DLD1 (cell line): ENCODE results near the gene HDAC7.

Experiments used
- in situ Hi-C: cut with HindIII; loops from 2 replicates; pipeline ENCODE4 v1.10.0; 2017; ENCODE audit warnings: low sequenced_read_pairs

HDAC7 gene

DNA sequence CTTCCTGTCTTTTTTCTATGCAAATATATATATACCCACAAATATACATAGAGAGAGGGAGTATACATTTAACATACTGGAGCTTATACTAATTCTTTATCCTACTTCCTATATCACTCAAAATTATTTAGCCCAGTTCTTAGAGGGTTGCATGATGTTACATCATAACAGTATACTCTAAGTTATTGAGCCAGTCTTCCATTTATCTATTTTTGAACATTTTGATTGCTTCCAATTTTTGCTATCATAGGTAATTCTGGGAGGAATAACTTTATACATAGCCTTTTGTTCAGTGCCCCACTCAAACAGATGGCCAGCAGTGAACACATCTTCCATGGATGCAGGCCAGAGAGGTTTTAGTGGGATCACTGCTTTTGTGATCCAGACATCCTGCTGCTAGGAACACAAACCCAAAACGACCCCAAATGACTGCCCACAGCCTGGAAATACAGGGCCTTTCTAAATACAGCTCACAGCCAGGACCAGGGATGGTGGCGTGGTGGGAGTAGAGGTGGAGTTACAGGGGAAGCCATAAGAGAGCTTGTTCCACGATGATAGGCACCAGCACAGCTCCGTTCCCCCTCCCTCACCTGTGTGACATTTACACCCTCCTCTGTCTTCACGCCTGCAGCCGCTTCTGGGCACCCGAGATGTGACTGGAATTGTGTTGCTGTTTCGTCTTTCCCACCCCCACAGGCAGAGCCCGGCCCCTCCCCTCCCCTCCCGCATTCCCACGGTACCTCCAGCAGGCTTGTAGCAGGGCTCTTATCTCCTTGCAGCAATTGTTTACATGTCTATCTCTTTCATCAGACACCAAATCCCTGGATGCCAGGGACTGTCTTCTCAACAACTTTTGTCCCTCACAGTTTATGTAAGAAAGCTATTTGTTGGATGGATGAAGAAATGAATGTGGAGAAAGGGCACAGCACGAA, 30.7 kb upstream of the HDAC7 start:
- in situ Hi-C loops: no loop called here

DNA sequence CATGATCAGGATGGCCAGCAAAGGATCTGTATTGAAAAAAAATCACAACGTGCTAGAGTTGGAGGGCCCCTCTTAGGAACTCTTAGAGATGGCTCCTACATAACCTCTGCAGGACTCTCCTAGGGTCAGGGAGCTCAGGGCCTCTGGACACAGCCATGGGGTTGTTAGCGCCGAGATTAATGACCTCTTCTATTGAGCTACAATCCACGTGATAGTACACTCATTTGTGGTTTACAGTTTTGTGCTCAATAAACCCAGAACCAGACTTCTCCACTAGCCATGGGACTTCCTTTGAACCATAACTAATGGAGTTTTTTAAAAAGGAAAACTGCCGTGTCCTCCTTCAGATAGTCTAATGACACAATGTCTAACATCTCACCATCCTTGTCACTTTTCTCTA, 29.6 kb upstream of the HDAC7 start:
- in situ Hi-C loops: loop anchor here (10.0 kb wide), 1 partner anchor 134 kb away; no protein-coding TSS in a partner anchor

DNA sequence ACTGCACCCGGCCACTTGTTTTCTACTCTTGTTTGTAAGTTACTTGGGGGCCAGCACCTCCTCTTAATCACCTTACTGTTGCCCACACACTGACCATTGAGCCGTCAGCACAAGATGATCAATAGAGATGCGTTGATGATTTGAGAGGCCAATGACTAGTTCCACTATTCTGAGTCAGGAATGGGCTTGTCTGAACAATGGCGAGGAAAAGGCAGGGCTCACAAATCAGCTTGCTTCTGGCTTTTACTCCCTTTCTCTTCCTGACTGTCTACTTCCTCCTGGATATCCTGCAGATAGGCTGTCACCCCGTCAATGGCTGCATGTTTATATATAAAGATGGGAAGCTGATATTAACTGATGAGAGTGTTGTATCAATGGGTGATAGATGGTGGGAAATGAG, 29.1 kb upstream of the HDAC7 start:
- in situ Hi-C loops: loop anchor here (10.0 kb wide), 1 partner anchor 134 kb away; no protein-coding TSS in a partner anchor

DNA sequence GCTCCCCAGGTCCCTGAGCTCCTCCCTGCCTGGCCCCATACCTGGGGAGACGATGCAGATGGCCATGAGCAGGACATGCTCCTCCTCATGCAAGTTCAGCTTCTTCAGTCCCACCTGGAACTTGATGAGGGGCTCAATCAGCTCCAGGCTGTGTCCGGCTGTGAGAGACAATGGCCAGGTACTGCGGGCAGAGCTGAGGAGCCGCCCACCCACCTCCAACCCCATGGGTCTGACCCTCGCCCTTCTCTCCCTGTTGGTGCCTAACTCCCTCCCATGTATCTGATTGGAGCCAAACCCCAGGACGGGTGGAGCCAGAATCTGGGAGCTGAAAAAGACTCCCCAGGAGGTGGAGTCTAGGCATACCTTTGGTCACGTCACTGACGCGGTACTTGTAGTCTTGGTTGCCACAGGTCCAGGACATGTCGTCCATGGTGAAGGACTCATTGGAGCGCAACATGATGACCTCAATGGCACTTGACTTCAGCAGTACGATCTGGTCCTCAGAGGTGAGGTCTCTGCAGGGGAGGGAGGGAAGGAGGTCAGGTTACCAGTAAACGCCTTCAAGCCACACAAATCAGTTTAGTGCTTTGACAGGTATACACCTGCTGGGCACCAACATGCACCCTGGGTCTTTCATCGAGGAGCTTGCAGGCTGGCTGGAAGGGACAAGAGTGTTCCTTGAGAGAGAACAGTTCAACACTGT, 26.7 kb upstream of the HDAC7 start:
- in situ Hi-C loops: loop anchor here (10.0 kb wide), 1 partner anchor 132 kb away; no protein-coding TSS in a partner anchor

DNA sequence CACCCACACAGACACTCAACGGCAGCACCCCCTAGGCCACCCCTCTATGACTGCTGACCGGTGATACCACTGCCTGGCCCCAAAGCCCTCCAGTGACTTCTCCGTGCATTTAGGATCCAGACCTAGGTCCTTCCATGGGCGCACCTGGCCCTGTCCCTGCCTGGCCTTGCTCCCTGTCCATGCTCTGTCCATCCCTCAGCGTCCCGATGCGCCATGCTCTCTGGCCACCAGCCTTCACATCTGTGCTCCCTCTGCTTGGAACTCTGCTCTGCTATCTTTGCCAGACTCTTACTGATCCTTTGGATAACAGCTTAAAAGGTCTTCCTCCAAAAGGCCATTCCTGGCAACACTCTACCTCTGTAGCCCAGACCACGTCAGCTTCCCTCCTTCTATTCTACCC, 25.4 kb upstream of the HDAC7 start:
- in situ Hi-C loops: loop anchor here (10.0 kb wide), 1 partner anchor 130 kb away; no protein-coding TSS in a partner anchor

DNA sequence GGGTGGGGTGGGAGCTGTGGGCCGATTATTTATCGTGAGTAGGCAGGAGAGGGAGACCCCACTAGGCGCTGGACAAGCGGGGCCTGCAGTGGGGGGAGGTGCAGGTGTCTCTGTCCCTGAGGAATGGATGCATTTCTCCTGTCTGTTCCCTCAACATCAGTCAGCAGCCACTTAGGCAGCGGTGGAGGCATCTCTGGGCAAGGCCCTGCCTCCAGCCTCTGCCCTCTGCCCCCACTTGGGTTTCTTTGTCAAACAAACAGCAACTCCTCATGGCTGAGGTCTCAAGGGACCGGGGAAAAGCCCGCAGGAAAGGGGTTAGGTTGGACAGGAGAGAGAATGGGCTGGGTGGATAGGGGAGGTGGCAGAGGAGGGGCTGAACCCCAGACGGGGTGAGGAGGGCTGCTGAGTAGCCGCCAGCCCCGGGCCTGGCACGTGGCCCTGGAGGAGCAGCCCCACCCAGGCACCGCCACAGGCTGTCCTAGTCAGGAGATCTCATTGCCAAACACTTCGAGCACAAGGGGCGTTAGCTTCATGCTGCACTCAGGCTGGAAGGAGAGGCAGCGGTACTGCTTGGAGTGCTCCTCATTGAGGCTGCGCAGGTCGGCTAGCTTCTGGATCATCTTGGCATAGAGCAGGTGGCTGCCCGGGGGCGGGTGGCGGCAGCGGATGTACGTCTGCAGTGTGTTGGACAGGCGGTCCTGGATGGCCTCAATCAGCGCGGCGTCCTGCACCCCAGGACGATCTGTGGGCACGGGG, 24.7 kb upstream of the HDAC7 start:
- in situ Hi-C loops: loop anchor here (10.0 kb wide), 1 partner anchor 130 kb away; no protein-coding TSS in a partner anchor

DNA sequence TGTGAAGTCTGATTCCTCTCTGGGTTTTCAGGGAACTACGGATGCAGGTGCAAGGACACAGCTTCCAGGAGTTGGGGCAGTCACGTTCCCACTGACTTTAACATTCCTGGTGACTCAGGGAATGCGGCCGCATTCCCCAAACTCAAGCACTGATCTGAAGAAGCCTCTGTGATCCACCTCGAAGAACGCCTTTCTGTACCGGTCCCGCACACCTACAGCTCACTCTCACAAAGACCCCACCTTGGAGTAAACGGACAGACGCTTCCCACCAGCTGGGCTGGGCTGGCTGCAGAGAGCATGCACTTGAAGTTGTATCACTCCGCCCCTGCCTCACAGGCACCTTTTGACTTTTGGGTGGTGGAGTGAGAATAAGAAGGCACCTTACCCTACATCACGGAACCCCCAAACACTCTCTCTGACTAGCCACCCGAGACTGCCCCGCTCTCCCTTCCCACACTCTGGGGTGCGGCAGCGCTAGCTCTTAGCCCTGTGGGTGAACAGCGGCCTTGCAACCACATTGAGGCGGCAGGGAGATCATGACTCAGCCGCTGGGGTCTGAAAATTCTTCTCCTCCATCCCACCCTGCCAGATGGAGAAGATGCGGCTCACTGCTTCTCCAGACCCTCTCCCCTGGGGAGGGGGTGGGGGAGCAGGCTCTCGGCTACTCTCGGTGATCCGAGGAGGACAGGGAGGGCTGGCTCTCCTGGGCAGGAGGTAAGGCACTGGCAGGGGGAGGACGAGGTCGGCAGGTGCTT, 23.7 kb upstream of the HDAC7 start:
- in situ Hi-C loops: loop anchor here (10.0 kb wide), 1 partner anchor 129 kb away; no protein-coding TSS in a partner anchor

DNA sequence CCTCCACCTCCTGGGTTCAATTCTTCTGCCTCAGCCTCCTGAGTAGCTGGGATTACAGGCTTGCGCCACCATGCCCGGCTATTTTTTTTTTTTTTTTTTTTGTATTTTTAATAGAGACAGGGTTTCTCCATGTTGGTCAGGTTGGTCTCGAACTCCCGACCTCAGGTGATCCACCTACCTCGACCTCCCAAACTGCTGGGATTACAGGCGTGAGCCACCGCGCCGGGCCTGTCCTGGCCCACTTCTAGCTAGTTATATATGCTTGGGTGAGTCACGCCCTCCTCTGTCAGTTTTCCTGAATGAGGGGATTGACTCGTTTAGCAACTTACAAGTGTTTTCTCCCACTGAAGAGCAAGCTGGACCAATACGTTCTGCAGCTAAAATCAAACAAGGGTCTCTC, 22.8 kb upstream of the HDAC7 start:
- in situ Hi-C loops: loop anchor here (10.0 kb wide), 1 partner anchor 128 kb away; no protein-coding TSS in a partner anchor

DNA sequence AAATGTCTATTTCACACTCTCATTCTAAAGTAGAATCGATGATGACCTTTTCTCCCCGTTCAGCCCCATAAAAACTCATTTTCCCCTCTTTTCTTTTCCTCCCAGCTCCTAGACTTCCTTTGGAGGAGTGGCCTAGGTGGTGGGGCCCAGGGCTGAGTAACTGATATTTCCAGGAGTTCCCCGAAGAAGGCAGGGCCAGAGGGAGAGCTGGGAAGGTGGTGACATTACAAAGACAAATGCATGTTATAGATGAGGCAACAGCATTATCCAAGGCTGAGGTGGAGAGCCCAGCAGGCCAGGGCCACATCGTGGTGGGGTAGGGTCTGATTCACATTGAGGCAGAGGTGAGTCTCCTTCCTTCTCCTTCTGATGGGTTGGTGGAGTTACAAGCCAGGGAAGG, 22.2 kb upstream of the HDAC7 start:
- in situ Hi-C loops: loop anchor here (10.0 kb wide), 1 partner anchor 127 kb away; no protein-coding TSS in a partner anchor

DNA sequence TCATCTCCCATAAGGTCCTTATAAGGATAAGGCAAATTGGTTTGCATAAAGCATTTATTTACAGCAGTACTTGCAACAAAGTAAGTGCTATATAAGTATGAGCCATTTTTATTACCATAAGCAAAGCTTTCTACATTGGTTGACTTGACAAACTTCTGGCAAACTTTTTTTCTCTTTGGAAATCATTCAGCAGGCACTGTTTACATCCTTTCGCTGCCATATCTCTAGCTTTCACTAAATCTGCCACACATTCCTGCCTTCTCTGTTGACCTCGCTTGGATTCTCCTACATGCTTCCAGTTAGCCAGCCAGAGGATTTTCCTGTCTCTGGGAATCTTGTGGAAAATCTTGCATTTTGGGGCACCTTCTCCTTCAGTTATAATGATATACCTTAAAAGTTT, 21.8 kb upstream of the HDAC7 start:
- in situ Hi-C loops: loop anchor here (10.0 kb wide), 1 partner anchor 127 kb away; no protein-coding TSS in a partner anchor

DNA sequence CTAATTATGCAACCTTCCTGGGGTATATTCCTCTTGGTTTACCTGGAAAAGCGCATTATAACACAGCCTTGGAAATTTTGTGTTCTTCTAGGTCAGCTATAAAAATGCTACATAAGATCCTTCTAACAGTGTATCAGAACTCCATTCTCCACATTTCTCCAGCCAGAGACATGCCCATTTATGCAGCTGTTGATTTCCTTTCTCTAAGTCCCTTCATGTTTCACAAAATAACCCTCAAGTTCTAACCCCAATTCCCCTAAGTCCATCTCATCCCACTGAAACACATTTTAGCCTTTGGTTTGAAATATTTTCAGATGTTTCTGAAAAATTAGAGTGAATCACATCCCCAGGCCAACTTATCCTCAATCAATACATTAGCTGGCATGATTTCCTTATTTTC, 20.9 kb upstream of the HDAC7 start:
- in situ Hi-C loops: loop anchor here (10.0 kb wide), 1 partner anchor 126 kb away; no protein-coding TSS in a partner anchor

DNA sequence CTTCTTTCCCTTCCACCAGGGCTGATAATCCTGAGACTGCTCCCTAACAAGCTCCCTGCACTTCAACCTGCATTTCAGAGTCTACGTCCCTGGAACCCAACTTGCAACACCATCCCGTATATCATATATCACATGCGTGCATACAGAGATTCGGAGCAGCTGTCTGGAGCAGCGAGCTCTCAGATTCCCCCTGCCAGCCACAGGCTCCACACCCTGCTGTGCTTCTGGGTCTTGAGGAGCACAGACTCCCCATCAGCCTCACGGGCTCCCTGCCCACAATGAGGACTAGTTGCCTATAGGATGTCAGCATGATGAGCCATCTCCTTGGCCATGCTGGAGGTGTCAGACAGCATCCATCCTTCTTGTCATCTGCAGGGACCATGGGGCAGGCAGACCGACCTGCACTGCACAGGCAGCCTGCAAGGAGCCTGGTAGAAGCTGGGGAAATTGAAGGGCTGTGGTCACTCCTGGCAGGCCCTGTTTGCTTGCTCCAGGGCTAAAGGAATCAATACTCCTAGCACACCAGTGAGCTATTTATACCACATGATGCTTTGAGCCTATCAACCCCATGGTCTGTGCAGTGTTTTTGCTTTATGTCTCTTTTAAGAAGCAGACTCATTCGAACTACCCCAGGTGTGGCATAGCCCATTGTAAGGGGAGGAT, 19.6 kb upstream of the HDAC7 start:
- in situ Hi-C loops: no loop called here

DNA sequence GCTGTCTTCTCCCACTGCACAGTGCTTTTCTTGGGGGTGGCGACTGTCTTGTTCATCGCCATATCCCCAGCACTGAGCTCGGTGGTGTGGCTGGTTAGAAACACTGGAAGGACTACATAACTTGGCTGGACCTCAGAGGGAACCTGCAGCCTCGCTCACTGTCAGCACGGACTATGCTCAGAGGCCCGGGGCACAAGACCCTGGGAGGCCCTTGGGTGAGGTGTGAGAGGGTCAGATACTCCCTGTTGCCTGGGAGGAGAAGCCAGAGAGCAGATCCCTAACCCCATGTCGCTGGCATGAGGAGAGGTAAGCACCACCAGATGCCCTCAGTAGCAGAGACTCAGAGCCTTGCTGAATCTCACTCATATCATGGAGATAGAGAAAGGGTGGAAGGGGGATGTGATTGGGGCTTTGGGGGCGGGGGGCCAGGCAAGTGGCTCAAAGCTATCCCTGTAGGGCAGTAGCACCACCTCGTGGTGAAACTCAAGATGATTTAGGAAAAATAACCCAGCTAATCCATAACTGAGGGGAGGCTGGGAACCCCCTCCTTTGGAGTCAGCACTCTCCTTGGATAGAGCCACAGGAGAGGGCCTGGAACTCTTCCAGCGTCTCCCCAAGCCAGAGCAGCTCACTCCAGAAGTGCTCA, 18.7 kb upstream of the HDAC7 start:
- in situ Hi-C loops: no loop called here

DNA sequence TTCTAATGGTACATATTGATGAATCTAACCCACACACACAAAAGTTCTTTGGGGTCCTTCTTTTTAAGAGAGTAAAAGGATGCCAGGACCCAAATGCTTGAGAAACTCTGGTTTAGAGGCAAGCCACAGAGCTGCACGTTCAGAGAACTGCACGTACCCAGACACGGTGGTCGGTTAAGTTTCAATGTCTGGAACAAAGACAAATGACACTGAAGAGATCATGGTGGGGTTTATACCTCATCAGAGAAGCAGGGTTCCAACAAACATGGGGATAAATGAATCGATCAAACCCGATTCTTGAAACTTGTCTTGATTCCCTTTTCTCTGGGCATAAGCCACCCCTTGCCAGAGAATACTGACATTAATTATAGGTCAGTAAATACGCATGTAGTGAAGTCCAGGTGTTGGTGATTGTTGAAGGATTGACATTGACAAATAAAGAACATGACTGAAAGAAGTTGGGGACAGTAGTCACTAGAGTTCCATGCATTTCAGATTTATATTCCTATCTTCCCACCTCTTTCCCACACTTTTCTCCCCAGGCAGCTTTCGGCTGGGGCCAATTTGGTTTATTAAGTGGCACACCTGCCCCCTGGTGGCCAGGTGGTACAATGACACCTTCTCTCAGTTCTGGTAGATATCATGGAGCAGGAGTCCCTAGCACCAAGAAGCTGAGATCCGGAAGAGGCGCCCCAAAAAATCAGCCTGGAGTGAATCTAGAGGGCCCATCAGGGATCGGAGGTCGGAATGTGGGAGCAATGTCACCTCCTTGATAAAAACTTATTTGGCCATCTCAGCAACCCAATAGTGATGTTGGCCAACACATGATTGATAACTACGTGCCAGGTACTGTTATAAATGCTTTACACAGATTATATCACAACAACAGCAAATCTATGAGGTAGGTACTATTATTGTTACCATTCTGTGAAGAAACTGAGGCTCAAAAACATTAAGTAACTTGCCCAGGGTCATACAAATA, 17.8 kb upstream of the HDAC7 start:
- in situ Hi-C loops: no loop called here

DNA sequence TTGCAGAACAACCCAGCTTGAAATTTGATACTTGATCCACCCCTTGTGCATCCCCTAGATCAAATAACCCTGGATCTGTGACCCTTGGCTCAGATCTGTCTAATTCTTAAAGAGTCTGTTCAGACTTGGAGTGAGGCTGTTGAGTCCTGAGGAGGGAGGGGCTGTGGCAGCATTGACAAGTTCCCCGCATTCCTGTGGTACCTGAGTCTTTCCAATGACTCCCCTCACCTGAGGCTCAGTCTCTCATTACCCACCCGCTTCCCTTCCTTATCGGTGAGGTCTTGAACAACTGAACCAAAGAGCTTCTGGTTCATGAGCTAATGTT, 16.1 kb upstream of the HDAC7 start:
- in situ Hi-C loops: no loop called here

DNA sequence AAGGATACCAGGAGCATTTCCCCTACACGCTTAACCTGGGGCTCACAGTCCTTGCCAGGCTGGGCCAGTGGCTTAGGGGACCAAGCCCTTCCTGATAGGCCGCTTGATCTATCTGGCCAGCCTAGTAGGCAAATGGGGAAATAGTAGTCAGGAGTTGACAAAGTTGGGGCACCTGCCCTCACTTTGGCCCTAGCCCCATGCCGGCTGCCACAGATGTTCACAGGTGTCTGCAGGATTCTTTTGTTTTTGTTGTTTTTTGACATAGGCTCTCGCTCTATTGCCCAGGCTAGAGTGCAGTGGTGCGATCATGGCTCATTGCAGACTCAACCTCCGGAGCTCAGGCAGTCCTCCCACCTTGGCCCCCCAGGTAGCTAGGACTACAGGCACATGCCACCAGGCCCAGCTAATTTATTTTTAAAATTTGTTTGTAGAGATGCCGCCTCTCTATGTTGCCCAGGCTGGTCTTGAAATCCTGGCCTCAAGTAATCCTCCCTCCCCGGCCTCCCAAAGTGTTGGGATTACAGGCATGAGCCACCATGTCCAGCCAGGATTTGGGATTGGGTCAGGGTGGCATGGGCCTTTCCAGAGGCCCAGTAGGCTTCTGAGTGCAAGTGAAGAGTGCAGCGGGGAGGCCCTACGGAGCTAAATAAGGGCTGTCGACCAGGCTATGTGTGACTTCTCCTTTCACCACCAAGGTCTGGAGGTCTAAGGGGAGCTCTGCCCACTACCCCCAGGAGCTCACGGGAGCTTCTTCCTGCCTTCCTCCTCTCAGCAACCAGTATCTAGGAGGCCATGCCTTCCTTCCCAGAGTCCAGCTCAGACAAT, 15.5 kb upstream of the HDAC7 start:
- in situ Hi-C loops: no loop called here
